Activated naive CD4-positive, alpha-beta T cell treated with anti-CD3 and anti-CD28 coated beads, Interleukin-2, amount 50 U/mL, for 16 hours (primary cell): ENCODE results near the gene PKD2L1.
A peak's percentile ranks its signal among the peaks of the same experiment; 100 is the strongest.
"Not testable (repeated sequence)": the region's sequence is repeated elsewhere in the genome, so short reads cannot be mapped to it uniquely, and the experiment has no call there.

ENCODE experiments used
- DNase-seq: peaks from one replicate; pipeline ENCODE4 v3.0.0-alpha.2; 2020

The PKD2L1 gene

GRCh38 chr10:100285326-100285725 is 44.7 kb downstream of the PKD2L1 start:
- not testable (repeated sequence) for DNase-seq

- no peak for DNase-seq
Observed at GRCh38 chr10:100282907-100283306, 47.1 kb downstream of the PKD2L1 start.

GRCh38 chr10:100276971-100277370 is 53.1 kb downstream of the PKD2L1 start:
- DNase-seq: not testable (repeated sequence)

GRCh38 chr10:100267239-100268104 is 62.6 kb downstream of the PKD2L1 start, which contains the start of gene CWF19L1:
CWF19L1 (minus strand) TSS chr10:100267638; CDS start chr10:100267593, 45 bp downstream.
- DNase-seq: peak; percentile 69

- no peak for DNase-seq
Observed at GRCh38 chr10:100265821-100266485, 64.1 kb downstream of the PKD2L1 start.

- DNase-seq: no peak
Observed at GRCh38 chr10:100254191-100254590, 75.8 kb downstream of the PKD2L1 start.

GRCh38 chr10:100253041-100253440 is 77.0 kb downstream of the PKD2L1 start:
- no peak for DNase-seq

GRCh38 chr10:100248820-100249219 is 81.2 kb downstream of the PKD2L1 start:
- DNase-seq: no peak

GRCh38 chr10:100245484-100246220 is 84.4 kb downstream of the PKD2L1 start:
- DNase-seq: no peak

- DNase-seq: no peak
Observed at GRCh38 chr10:100239851-100240250, 90.2 kb downstream of the PKD2L1 start.

- no peak for DNase-seq
Observed at GRCh38 chr10:100238429-100238828, 91.6 kb downstream of the PKD2L1 start.
